Ascending aorta (tissue), 2 donors: ENCODE data around the gene HCRTR1. TPM values are rescaled to one million over a fixed set of nuclear protein-coding genes. Genes with fewer than 3 reads are reported as not detected.

Source experiments
- DNase-seq, 2 donors: peaks; one replicate each; pipeline ENCODE4 v3.0.0-alpha.2; 2019; ENCODE audit warnings: low spot score in 2 of 2
- H3K27ac ChIP-seq, 2 donors: fragments of 200-600 bp; sonication (generic); one replicate each; pipeline ENCODE4 v1.5.1; 2016 to 2017; ENCODE audit warnings: mild to moderate bottlenecking in 1 of 2
- H3K27me3 ChIP-seq: fragments of 200-600 bp; sonication (generic); one replicate; pipeline ENCODE4 v1.5.1; 2017
- H3K36me3 ChIP-seq, 2 donors: fragments of 200-600 bp; sonication (generic); one replicate each; pipeline ENCODE4 v1.5.1; 2016
- H3K4me1 ChIP-seq, 2 donors: fragments of 200-600 bp; sonication (generic); one replicate each; pipeline ENCODE4 v1.5.1; 2016 to 2017; ENCODE audit warnings: mild to moderate bottlenecking in 1 of 2
- H3K4me3 ChIP-seq, 2 donors: fragments of 200-600 bp; sonication (generic); one replicate each; pipeline ENCODE4 v1.5.1; 2016 to 2017; ENCODE audit warnings: mild to moderate bottlenecking in 1 of 2
- H3K9me3 ChIP-seq, 2 donors: fragments of 200-600 bp; sonication (generic); one replicate each; pipeline ENCODE4 v1.5.1; 2016
- intact Hi-C: fragments of 100-400 bp; cut with DNase I; formaldehyde crosslinking; loops from one replicate; pipeline ENCODE4 v1.15.1; 2023
- total RNA-seq: library from RNA; depleted of rRNA; stranded (reverse); fragments of >200 nt; gene quantifications from one replicate; pipeline ENCODE4 v1.1.0, GENCODE V29; 2016
- TF ChIP-seq, protein P1 (sequence below), 3 experiments: fragments of 200-600 bp in 2 of 3; fragments of 450-650 bp in 1 of 3; sonication (generic) in 2 of 3; IDR thresholded peaks; one replicate each; pipeline ENCODE4 v1.5.1; 2016 to 2019; ENCODE audit warnings: antibody characterized with exemption in 3 of 3, mild to moderate bottlenecking in 1 of 3, moderate library complexity in 1 of 3

The HCRTR1 gene
- total RNA-seq, 1 donor from 2014 or later: not detected

DNA sequence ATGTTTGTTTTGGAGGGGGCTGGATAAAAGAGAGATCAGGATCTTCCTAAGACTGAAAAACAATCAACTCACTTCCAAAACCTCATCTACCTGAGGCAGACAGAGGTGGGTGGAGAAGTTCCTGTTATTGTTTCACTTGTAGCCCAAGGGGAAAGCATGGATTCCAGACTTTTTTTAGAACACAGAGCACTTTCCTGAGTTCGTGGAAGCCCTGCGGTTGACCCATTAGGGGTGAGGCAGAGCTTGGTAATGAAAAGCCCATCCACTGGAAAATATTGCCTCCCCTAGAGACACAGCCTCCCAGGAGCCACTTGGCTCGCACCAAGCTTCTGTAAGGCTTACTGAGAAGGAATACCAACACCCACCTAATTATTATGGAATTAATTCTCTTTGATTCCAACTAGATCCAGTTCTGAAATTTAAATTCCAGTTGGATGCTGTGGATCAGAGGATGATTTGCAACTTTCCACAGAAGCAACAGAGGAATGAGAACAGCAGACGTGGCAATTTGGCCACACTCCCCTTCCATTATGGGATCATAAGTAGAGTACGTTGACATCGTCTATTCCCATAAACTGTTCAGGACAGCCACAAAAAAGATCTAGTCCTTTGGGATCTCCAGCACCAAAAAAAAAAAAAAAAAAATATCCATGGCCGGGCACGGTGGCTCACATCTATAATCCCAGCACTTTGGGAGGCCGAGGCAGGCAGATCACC is 31.3 kb downstream of the HCRTR1 start:
- H3K27ac ChIP-seq: peak overlapping the region; percentile 77 to 97
- H3K9me3 ChIP-seq: no peaks in the 10 kb centered on the region
- intact Hi-C loops: loop anchor here (5.0 kb wide), 1 partner anchor 289 kb away; the partner anchor contains the start of gene PTP4A2
- no peaks in the 10 kb centered on the region for H3K27me3 ChIP-seq
- TF ChIP-seq, protein P1, sequence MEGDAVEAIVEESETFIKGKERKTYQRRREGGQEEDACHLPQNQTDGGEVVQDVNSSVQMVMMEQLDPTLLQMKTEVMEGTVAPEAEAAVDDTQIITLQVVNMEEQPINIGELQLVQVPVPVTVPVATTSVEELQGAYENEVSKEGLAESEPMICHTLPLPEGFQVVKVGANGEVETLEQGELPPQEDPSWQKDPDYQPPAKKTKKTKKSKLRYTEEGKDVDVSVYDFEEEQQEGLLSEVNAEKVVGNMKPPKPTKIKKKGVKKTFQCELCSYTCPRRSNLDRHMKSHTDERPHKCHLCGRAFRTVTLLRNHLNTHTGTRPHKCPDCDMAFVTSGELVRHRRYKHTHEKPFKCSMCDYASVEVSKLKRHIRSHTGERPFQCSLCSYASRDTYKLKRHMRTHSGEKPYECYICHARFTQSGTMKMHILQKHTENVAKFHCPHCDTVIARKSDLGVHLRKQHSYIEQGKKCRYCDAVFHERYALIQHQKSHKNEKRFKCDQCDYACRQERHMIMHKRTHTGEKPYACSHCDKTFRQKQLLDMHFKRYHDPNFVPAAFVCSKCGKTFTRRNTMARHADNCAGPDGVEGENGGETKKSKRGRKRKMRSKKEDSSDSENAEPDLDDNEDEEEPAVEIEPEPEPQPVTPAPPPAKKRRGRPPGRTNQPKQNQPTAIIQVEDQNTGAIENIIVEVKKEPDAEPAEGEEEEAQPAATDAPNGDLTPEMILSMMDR (IDR thresholded peaks at IDR 0.05): no peak
- peaks cover 4 to 11% of the 10 kb centered on the region in 2 donors for H3K36me3 ChIP-seq
- DNase-seq: no peak
- peaks cover 4 to 38% of the 10 kb centered on the region in 2 donors for H3K4me1 ChIP-seq
- H3K4me3 ChIP-seq: no peak overlapping the region

DNA sequence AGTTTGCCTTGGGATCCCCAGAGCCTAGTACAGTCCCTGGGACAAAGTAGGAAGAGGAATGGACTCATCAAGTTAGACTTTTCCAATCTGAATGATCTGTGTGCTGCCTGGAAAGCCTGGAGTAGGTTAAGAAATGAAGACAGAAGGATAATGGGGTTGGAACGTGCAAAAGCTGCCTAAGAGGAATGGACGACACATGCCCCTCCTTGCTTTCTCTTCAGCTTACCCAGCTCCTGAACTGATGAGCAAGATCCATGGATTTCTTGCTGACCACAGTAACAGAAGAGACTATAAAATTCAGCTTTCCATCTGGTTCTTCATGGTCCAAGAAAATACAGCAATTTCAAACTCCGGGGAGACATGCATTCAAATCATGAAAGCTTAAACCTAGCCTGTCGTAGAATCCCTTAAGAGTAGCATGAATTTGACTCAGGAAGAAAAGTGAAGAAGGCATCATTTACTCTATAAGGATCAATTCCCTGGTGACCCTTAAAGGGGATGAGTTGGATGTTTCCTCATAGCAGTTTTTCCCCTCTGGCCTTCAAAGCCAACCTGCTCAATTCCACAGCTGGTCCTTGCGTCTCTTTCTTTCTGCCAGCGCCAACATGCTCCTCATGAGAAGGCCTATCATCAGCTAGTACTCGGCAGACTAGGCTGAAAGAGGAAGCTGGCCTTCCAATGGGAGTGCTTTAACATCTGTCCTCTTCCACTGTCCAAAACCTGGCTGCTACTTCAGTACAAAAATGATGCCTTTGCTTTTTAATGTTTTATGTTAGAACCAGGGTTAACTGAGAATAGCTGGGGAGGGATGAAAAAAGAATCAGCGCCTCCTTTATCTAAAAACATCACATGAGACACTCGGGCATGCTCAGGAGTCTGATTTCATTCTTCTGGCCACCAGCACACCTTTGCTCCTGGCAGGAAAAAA is 32.9 kb downstream of the HCRTR1 start:
- Histone ChIP-seq H3K27me3 (no peaks in the 10 kb centered on the region), H3K4me3 (no peak overlapping the region), H3K27ac (peak overlapping the region; percentile 63), H3K36me3 (peaks cover 10 to 22% of the 10 kb centered on the region in 2 donors), H3K9me3 (no peaks in the 10 kb centered on the region), H3K4me1 (peaks cover 0 to 36% of the 10 kb centered on the region in 2 donors)
- TF ChIP-seq, protein P1 (IDR thresholded peaks at IDR 0.05): no peak
- intact Hi-C loops: no loop called here
- no peak for DNase-seq

DNA sequence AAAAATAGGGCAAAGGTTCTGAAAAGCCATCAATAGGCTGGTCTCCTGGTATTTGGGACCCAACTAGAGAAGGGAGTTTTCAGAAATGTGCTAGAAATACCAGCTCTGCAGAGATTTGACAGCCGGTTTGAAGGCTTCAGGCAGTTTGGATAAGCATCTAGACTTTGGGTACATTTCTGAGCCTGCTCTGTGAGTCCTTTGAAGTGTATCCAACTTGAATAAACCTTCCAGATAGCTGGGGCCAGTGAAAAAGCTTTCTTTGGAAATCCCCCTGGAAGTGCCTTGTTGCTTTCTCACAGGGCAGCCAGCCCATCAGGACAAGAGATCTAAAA is 33.6 kb downstream of the HCRTR1 start:
- Histone ChIP-seq H3K4me1 (peaks cover 0 to 36% of the 10 kb centered on the region in 2 donors), H3K9me3 (no peaks in the 10 kb centered on the region), H3K27me3 (no peaks in the 10 kb centered on the region), H3K4me3 (no peak overlapping the region), H3K36me3 (peaks cover 10 to 27% of the 10 kb centered on the region in 2 donors), H3K27ac (peak overlapping the region; percentile 63)
- intact Hi-C loops: no loop called here
- DNase-seq: no peak
- TF ChIP-seq, protein P1 (IDR thresholded peaks at IDR 0.05): no peak

DNA sequence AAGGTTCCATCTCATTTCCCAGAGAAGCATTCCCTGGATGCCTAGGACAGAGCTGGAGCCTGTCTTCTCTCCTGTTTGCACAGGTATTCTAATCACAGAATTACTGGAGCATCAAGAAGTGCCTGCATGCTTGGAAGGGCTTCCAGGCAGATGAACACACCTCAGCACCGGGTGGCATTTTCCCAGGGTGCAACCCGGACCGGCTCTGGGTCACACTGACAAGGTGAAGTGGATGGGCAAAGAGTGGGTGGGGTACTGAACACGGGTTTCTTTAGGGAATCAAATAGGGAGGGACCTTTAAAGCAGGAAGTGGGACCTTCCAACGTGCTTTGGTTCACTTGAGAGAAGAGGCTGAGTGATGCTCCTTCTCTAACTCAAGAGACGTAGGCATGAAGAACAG is 34.3 kb downstream of the HCRTR1 start:
- intact Hi-C loops: no loop called here

DNA sequence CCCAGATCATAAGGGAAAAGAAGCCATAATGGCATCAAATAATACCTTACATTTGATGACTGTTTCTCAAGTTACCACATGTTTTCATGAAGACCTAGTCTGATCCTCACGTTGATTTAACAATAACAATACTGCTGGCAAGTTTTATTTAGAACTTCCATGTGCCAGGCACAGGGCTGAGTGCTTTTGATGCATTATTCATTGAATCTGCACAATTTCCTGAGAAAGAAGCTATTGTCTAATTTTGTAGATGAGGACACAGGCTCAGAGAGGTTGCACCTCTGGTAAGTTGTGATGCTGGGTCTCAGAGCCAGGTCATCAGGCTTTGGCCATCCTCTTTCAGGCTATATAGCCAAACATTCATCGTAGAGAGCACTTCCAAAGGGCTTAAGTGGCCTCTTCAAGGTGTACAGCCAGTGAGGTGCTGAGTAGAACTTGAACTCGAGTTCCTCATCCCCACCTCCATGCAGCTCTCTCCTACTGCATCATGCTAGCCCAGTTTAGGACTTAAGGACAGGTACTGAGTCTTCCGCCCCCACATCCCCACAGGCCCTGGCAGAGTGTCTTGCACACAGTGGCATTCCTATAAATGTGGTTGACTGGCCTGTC is 35.5 kb downstream of the HCRTR1 start:
- intact Hi-C loops: no loop called here
- no peak for DNase-seq
- peaks cover 20 to 43% of the 10 kb centered on the region in 2 donors for H3K36me3 ChIP-seq
- TF ChIP-seq, protein P1 (IDR thresholded peaks at IDR 0.05): no peak
- no peaks in the 10 kb centered on the region for H3K9me3 ChIP-seq
- H3K4me3 ChIP-seq: no peak overlapping the region
- no peak overlapping the region for H3K27ac ChIP-seq
- no peaks in the 10 kb centered on the region for H3K27me3 ChIP-seq
- peaks cover 0 to 22% of the 10 kb centered on the region in 2 donors for H3K4me1 ChIP-seq

More for the DNA sequence above, 34.3 kb downstream of the HCRTR1 start:
- TF ChIP-seq, protein P1 (IDR thresholded peaks at IDR 0.05): no peak
- Histone ChIP-seq H3K9me3 (no peaks in the 10 kb centered on the region), H3K27ac (peak overlapping the region; percentile 63), H3K4me3 (no peak overlapping the region), H3K27me3 (no peaks in the 10 kb centered on the region), H3K4me1 (peaks cover 0 to 33% of the 10 kb centered on the region in 2 donors), H3K36me3 (peaks cover 10 to 32% of the 10 kb centered on the region in 2 donors)
- no peak for DNase-seq
